Fibroblast of skin of left quadriceps (primary cell): ENCODE results near the gene ATP5PO.
"Not testable (repeated sequence)": the region's sequence is repeated elsewhere in the genome, so short reads cannot be mapped to it uniquely, and the experiment has no call there.

Source experiments
- DNase-seq, 2 experiments: peaks; one replicate each; pipeline ENCODE4 v3.0.0-alpha.2; 2013; ENCODE audit warnings: low read depth in 2 of 2

Gene ATP5PO

GRCh38 chr21:33867868-33868267 is 47.7 kb downstream of the ATP5PO start:
- DNase-seq: not testable (repeated sequence)

GRCh38 chr21:33866826-33867225 is 48.8 kb downstream of the ATP5PO start:
- DNase-seq: no peak

- no peak for DNase-seq
These were observed 49.5 kb downstream of the ATP5PO start for GRCh38 chr21:33865996-33866575.

GRCh38 chr21:33865176-33865575 is 50.4 kb downstream of the ATP5PO start:
- no peak for DNase-seq

- no peak for DNase-seq
These were observed 51.5 kb downstream of the ATP5PO start for GRCh38 chr21:33864150-33864549.

GRCh38 chr21:33863191-33863590 is 52.4 kb downstream of the ATP5PO start:
- DNase-seq: not testable (repeated sequence)

- DNase-seq: no peak
These were observed 54.5 kb downstream of the ATP5PO start for GRCh38 chr21:33861125-33861524.

- no peak for DNase-seq
These were observed 55.2 kb downstream of the ATP5PO start for GRCh38 chr21:33860332-33860879.

GRCh38 chr21:33859373-33860102 is 56.1 kb downstream of the ATP5PO start:
- no peak for DNase-seq

- no peak for DNase-seq
These were observed 56.8 kb downstream of the ATP5PO start for GRCh38 chr21:33858667-33859372.

- no peak for DNase-seq
These were observed 57.5 kb downstream of the ATP5PO start for GRCh38 chr21:33857846-33858666.

GRCh38 chr21:33856893-33857527 is 58.6 kb downstream of the ATP5PO start:
- no peak for DNase-seq

- no peak for DNase-seq
These were observed 60.4 kb downstream of the ATP5PO start for GRCh38 chr21:33855190-33855589.

GRCh38 chr21:33854604-33855003 is 61.0 kb downstream of the ATP5PO start:
- no peak for DNase-seq
